BLaER1 (cell line): Measurements from ENCODE around the gene PSMB1.

Experiments used
- H3K27ac ChIP-seq: shearing (Covaris generic); formaldehyde crosslinking; 2 replicates; pipeline ENCODE4 v1.8.1; 2022
- H3K27me3 ChIP-seq: shearing (Covaris generic); formaldehyde crosslinking; 2 replicates; pipeline ENCODE4 v1.8.1; 2022
- H3K36me3 ChIP-seq: shearing (Covaris generic); formaldehyde crosslinking; 2 replicates; pipeline ENCODE4 v1.8.1; 2022
- H3K4me1 ChIP-seq: shearing (Covaris generic); formaldehyde crosslinking; 2 replicates; pipeline ENCODE4 v1.8.1; 2022
- H3K4me2 ChIP-seq: shearing (Covaris generic); formaldehyde crosslinking; 2 replicates; pipeline ENCODE4 v1.8.1; 2022
- H3K4me3 ChIP-seq: shearing (Covaris generic); formaldehyde crosslinking; 2 replicates; pipeline ENCODE4 v1.8.1; 2022
- H3K9ac ChIP-seq: shearing (Covaris generic); formaldehyde crosslinking; 2 replicates; pipeline ENCODE4 v1.8.1; 2022
- H3K9me3 ChIP-seq: shearing (Covaris generic); formaldehyde crosslinking; 2 replicates; pipeline ENCODE4 v1.8.1; 2022
- H4K20me1 ChIP-seq: shearing (Covaris generic); formaldehyde crosslinking; 2 replicates; pipeline ENCODE4 v1.8.1; 2022
- Cebpa-rat ChIP-seq: shearing (Covaris generic); IDR thresholded peaks from 2 replicates; pipeline ENCODE4 v1.8.1; 2022

PSMB1 gene

GRCh38 chr6:170572704-170573466 is 19.8 kb upstream of the PSMB1 start:
- no peak for TF ChIP-seq Cebpa-rat
- Histone ChIP-seq H3K27ac (no peak overlapping the region), H3K27me3 (no peaks in the 10 kb centered on the region), H3K4me2 (no peak overlapping the region), H3K9me3 (no peaks in the 10 kb centered on the region), H3K9ac (no peak overlapping the region), H3K36me3 (peaks cover 97% of the 10 kb centered on the region), H3K4me1 (no peaks in the 10 kb centered on the region), H4K20me1 (peaks cover 26% of the 10 kb centered on the region), H3K4me3 (no peak overlapping the region)

GRCh38 chr6:170564936-170565530 is 11.9 kb upstream of the PSMB1 start:
- Histone ChIP-seq H3K4me2 (no peak overlapping the region), H3K4me1 (no peaks in the 10 kb centered on the region), H3K27ac (no peak overlapping the region), H4K20me1 (peaks cover 51% of the 10 kb centered on the region), H3K9me3 (no peaks in the 10 kb centered on the region), H3K4me3 (no peak overlapping the region), H3K27me3 (no peaks in the 10 kb centered on the region), H3K36me3 (peaks cover 97% of the 10 kb centered on the region), H3K9ac (no peak overlapping the region)
- TF ChIP-seq Cebpa-rat: no peak

GRCh38 chr6:170561555-170561954 is 8.4 kb upstream of the PSMB1 start:
- TF ChIP-seq Cebpa-rat: no peak
- Histone ChIP-seq H3K9me3 (no peaks in the 10 kb centered on the region), H3K4me1 (0 out of 2 replicates have a peak, but pooled peaks cover 3% of the 10 kb centered on the region), H3K4me2 (no peak overlapping the region), H3K27ac (no peak overlapping the region), H3K27me3 (no peaks in the 10 kb centered on the region), H3K4me3 (no peak overlapping the region), H3K9ac (no peak overlapping the region), H4K20me1 (peaks cover 81% of the 10 kb centered on the region), H3K36me3 (peaks cover 97% of the 10 kb centered on the region)

GRCh38 chr6:170555305-170555704 is 2.2 kb upstream of the PSMB1 start:
- no peaks in the 10 kb centered on the region for H3K9me3 ChIP-seq
- H3K27ac ChIP-seq: 0 out of 2 replicates have a peak overlapping the region, but pooled peaks have one; percentile 85
- H3K36me3 ChIP-seq: peaks cover 40% of the 10 kb centered on the region
- peaks cover 79% of the 10 kb centered on the region for H4K20me1 ChIP-seq
- peaks cover 41% of the 10 kb centered on the region for H3K4me1 ChIP-seq
- H3K4me3 ChIP-seq: peak overlapping the region; percentile 88
- no peak for TF ChIP-seq Cebpa-rat
- peak overlapping the region; percentile 91 for H3K9ac ChIP-seq
- no peaks in the 10 kb centered on the region for H3K27me3 ChIP-seq
- peak overlapping the region; percentile 88 for H3K4me2 ChIP-seq

GRCh38 chr6:170554796-170555137 is 1.7 kb upstream of the PSMB1 start:
- Histone ChIP-seq H3K27ac (peak overlapping the region; percentile 85), H3K27me3 (no peaks in the 10 kb centered on the region), H3K36me3 (peaks cover 40% of the 10 kb centered on the region), H3K4me2 (peak overlapping the region; percentile 88), H3K4me1 (peaks cover 47% of the 10 kb centered on the region), H4K20me1 (peaks cover 79% of the 10 kb centered on the region), H3K9me3 (no peaks in the 10 kb centered on the region), H3K4me3 (peak overlapping the region; percentile 88), H3K9ac (peak overlapping the region; percentile 91)
- TF ChIP-seq Cebpa-rat: no peak

GRCh38 chr6:170554013-170554795 is 1.1 kb upstream of the PSMB1 start, which contains the start of gene TBP:
Gene TBP (plus strand): TSS chr6:170554369. CDS start chr6:170557030, 2,661 bp downstream.
- H3K36me3 ChIP-seq: peaks cover 40% of the 10 kb centered on the region

GRCh38 chr6:170553534-170554012 is 466 bp upstream of the PSMB1 start:
- Histone ChIP-seq H3K4me3 (peak overlapping the region; percentile 88), H3K4me2 (peak overlapping the region; percentile 91), H3K27ac (peak overlapping the region; percentile 91; the same call in 1 of the 2 replicates), H3K9ac (peak overlapping the region; percentile 93), H4K20me1 (peaks cover 79% of the 10 kb centered on the region), H3K36me3 (peaks cover 40% of the 10 kb centered on the region), H3K4me1 (peaks cover 48% of the 10 kb centered on the region), H3K9me3 (no peaks in the 10 kb centered on the region), H3K27me3 (no peaks in the 10 kb centered on the region)
- 0 out of 2 replicates have a peak, but pooled peaks have one; percentile 5 for TF ChIP-seq Cebpa-rat

More at GRCh38 chr6:170554013-170554795, 1.1 kb upstream of the PSMB1 start, which contains the start of gene TBP:
- Histone ChIP-seq H3K9me3 (no peaks in the 10 kb centered on the region), H3K9ac (peak within 1 kb of the TSS; percentile 93), H3K4me1 (peaks cover 48% of the 10 kb centered on the region), H3K4me2 (peak within 1 kb of the TSS; percentile 91), H3K27me3 (no peaks in the 10 kb centered on the region), H3K27ac (peak within 1 kb of the TSS; percentile 91), H4K20me1 (peaks cover 79% of the 10 kb centered on the region), H3K4me3 (peak within 1 kb of the TSS; percentile 88)
- TF ChIP-seq Cebpa-rat: no peak

GRCh38 chr6:170545405-170545804 is 7.7 kb downstream of the PSMB1 start:
- Histone ChIP-seq H3K4me2 (no peak overlapping the region), H3K27me3 (no peaks in the 10 kb centered on the region), H3K4me3 (no peak overlapping the region), H3K9me3 (no peaks in the 10 kb centered on the region), H4K20me1 (peaks cover 98% of the 10 kb centered on the region), H3K9ac (no peak overlapping the region), H3K27ac (no peak overlapping the region), H3K4me1 (peaks cover 7% of the 10 kb centered on the region; the same call in 1 of the 2 replicates), H3K36me3 (peaks cover 98% of the 10 kb centered on the region)
- no peak for TF ChIP-seq Cebpa-rat

- no peak for TF ChIP-seq Cebpa-rat
- peaks cover 98% of the 10 kb centered on the region for H3K36me3 ChIP-seq
Measured at GRCh38 chr6:170542031-170542719, 10.9 kb downstream of the PSMB1 start.

More at GRCh38 chr6:170542031-170542719, 10.9 kb downstream of the PSMB1 start:
- no peak overlapping the region for H3K9ac ChIP-seq
- H3K4me2 ChIP-seq: no peak overlapping the region
- H3K4me3 ChIP-seq: no peak overlapping the region
- H3K9me3 ChIP-seq: no peaks in the 10 kb centered on the region
- no peaks in the 10 kb centered on the region for H3K4me1 ChIP-seq
- no peak overlapping the region for H3K27ac ChIP-seq
- no peaks in the 10 kb centered on the region for H3K27me3 ChIP-seq
- H4K20me1 ChIP-seq: peaks cover 98% of the 10 kb centered on the region
